Left cardiac atrium (tissue), 4 donors: ENCODE results near the gene SCYGR5. TPM values are rescaled to one million over a fixed set of nuclear protein-coding genes. Genes with fewer than 3 reads are reported as not detected.
"Not testable (repeated sequence)": the region's sequence is repeated elsewhere in the genome, so short reads cannot be mapped to it uniquely, and the experiment has no call there.

Source experiments
- ATAC-seq, 2 donors: fragments of 200-7000 bp; cut with Tn5 transposase; one replicate each; pipeline ENCODE4 v1.9.1; 2020; ENCODE audit warnings: mild to moderate bottlenecking in 2 of 2, moderate library complexity in 2 of 2
- DNase-seq: peaks from one replicate; pipeline ENCODE4 v3.0.0-alpha.2; 2020
- intact Hi-C, 2 donors: fragments of 100-400 bp; cut with DNase I; formaldehyde crosslinking; loops; one replicate each; pipeline versions ENCODE4 v1.14.1 to v1.15.1; 2022 to 2023
- long read RNA-seq: library from polyadenylated mRNA; unstranded; transcript quantifications from one replicate; pipeline ENCODE4 v2.0.0, GENCODE V29; 2021
- total RNA-seq, 2 donors: library from RNA; stranded (reverse); fragmentation: NEBNext Ultra II Directional; extraction: Animal tissue kit (Norgen Biotek cat#: 25700); gene quantifications; one replicate each; pipeline ENCODE4 v1.2.1, GENCODE V29; 2021
- donor health status: DM: no; HTN: yes; CAD: no.
- donor health status: DM: no; HTN: yes; CAD: no; lungs with severe emphysema.
- donor health status: DM: yes; HTN: yes; CAD: no.
- donor health status: Dilated cardiomyopathy.

SCYGR5 gene, protein sequence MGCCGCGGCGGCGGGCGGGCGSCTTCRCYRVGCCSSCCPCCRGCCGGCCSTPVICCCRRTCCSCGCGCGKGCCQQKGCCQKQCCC
- not detected for total RNA-seq
- long read RNA-seq = 0 reads

DNA sequence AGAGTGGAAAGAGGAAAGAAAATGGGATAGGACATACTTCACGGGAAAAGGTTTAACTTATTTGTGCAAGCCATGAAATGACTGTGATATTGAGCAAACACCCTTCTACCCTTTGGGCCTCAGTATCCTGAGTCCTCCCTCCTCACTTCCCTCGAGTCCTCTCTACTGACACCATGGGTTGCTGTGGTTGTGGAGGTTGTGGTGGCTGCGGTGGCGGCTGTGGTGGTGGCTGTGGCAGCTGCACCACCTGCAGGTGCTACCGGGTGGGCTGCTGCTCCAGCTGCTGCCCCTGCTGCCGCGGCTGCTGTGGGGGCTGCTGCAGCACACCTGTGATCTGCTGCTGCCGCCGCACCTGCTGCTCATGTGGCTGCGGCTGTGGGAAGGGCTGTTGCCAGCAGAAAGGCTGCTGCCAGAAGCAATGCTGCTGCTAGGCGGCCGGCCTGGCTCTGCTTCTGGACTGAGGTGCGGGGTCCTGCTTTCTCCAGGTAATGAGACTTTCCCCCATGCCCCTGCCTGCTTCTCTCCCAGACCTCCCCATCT lies at the start of gene SCYGR5:
SCYGR5 (plus strand) TSS at position 174 of the 540 bp plus-strand sequence; CDS start at position 174, 0 bp downstream.
- intact Hi-C loops, ATAC-seq, DNase-seq: not testable (repeated sequence)

DNA sequence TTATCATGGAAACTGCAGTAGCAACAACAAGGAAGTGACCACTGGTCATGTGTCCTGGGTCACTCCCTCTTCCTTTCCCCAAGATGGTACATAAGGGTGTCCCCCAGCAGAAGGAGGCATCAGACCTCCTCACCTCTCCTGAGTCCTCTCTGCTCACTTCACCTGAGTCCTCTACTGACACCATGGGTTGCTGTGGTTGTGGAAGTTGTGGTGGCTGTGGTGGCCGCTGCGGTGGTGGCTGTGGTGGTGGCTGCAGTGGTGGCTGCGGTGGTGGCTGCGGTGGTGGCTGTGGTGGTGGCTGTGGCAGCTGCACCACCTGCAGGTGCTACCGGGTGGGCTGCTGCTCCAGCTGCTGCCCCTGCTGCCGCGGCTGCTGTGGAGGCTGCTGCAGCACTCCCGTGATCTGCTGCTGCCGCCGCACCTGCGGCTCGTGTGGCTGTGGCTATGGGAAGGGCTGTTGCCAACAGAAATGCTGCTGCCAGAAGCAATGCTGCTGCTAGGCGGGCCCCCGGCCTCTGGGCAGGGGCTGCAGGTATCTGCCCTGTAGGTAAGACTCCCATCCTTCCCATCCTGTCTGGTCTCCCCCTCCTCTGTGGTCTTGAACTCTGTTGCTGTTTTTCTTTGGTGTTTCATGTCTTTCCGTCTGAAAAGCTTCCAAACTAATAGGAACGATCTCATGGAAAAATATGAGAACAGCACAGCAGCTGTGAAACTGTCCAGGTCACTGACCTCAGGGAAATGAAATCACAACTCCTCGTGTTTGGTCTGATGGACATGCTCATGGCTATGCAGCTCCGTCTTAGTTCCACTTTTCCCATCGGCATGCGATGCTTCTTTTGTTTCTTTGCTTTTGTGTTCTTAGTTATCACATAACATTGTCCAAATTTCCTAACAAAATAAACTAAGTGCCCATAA lies 49.0 kb upstream of the SCYGR5 start, which contains the start of gene SCYGR4:
SCYGR4 (plus strand) TSS at position 183 of the 915 bp plus-strand sequence; CDS start at position 183, 0 bp downstream.
- intact Hi-C loops = no loop called here
- no peak for DNase-seq
- ATAC-seq = no peak

DNA sequence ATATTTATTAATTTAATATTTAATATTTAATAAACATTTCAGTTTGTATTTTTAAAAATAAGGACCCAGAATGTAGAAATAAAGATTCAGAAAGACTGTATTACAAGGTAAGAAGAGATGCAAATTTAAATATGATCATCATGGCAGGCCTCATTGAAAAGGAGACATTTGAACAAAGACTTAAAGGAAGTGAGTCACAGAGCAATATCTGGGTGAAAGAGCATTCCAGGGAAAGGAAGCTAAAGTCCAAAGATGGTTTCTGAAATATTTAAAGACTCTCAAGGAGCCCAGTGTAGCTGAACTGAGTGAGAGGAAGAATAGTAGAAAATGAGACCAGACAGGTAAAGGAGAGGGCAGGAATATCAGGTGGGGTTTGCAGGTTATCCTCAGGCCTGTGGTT lies 43.4 kb upstream of the SCYGR5 start:
- intact Hi-C loops = no loop called here
- ATAC-seq (no peak), DNase-seq (no peak)

DNA sequence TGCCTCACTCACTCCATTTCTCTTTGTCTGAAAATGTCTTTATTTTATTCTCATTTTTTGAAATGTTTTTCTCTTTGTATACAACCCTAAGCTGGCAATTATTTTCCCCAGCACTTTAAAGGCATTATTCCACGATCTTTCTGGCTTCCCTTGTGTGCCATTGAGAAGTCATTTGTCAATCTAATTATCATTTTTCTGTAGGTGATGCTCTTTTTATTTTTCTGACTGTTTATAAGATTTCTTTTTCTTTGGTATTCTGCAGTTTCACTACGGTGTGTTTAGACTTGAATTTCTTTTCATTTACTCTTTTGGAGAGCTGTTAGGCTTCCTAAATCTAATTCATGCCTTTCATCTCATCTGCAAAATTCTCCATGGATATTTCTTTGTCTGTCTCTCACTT lies 41.2 kb upstream of the SCYGR5 start:
- no peak for DNase-seq
- no peak for ATAC-seq
- intact Hi-C loops = no loop called here

DNA sequence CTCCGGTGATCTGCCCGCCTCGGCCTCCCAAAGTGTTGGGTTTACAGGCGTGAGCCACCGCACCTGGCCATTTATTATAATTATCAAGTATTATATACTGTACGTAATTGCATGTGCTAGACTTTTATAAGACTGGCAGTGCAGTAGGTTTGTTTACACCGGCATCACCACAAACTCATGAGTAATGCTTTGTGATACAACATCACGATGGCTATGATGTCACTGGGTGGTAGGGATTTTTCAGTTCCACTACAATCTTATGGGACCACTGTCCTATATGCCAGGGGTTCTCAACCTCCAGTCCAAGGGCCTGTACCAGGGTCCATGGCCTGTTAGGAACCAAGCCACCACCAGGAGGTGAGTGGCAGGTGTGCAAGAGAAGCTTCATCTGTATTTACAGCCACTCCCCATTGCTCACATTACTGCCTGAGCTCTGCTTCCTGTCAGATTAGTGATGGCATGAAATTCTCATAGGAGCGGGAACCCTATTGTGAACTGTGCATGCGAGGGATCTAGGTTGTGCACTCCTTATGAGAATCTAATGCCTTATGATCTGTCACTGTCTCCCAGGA lies 39.9 kb upstream of the SCYGR5 start:
- intact Hi-C loops = no loop called here
- DNase-seq (no peak), ATAC-seq (no peak)

DNA sequence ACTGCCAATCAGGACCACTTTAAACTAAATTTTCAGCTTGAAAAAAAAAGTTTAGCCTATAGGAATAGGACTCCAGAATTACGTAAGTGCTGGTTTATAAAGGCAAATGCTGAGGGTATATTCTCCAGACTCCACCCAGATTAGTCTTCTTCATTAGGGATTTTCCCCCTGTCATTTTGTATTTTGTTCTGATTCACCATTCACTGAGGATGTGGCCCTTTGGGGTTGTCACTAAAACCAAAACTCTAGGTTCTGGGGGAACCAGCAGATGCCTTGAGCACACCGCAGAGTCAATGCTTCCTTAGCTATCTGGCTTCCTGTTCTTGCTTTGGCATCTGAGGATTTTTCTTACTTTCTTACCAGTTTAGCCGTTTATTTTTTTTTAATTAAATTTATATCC lies 38.8 kb upstream of the SCYGR5 start:
- DNase-seq = no peak
- no peak for ATAC-seq
- intact Hi-C loops = no loop called here

DNA sequence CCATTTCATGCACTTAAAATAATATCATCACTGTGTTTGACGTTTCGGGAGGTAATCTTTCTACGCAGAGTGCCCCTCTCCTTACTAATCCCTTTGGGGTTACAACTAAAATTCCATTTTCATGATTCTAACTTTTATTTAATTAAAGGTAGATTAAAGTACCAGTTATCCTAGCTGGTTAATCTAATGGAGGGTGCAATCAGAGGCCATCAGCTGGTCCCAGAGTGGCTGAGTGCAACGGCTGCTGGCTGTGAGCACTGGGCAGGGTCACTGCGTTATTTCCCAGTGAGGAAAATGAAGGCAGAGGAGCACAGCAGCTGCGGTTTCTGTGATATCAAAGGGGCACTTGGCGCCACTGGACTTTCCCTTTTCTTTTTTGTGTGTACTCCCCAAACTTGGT lies 37.2 kb upstream of the SCYGR5 start:
- intact Hi-C loops = no loop called here
- ATAC-seq = no peak
- no peak for DNase-seq

DNA sequence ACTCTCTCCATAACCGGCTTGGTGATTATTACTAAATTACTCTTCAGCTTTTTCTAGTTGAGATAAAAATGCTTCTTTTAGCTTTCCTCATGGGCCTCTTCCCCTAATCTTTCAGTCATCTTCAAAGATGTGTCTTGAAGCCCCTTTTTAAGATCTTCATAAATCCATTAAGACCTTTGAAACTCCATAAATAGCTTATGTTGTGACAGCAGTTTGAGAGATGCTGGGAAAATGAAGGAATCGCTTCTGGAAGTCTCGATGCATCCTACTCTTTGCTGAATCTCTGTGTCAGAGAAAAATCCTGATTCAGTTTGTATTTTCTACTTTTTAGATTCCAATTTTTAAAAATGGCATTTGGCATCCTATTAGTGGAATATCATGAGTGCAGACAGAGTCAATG lies 36.3 kb upstream of the SCYGR5 start:
- no peak for DNase-seq
- ATAC-seq = no peak
- intact Hi-C loops = no loop called here

DNA sequence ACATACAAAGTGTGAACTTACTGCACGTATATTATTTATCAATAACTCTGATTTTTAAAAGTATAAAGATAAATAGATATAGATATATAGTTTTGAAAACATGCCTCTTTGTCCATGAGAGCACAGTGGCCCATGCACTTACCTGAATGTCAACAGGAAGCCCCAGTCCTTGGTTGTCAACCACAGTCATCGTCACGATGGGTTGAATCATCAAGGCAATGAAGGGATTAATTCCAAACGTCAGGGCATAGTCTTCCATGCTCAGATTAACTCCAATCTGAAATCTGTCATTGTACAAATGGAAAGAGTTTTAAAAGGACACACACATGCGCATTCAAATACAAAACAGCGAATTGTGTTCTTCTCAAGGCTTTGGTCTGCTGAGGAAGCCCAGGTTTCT lies 33.8 kb upstream of the SCYGR5 start:
- DNase-seq (no peak), ATAC-seq (no peak)
- intact Hi-C loops = no loop called here

DNA sequence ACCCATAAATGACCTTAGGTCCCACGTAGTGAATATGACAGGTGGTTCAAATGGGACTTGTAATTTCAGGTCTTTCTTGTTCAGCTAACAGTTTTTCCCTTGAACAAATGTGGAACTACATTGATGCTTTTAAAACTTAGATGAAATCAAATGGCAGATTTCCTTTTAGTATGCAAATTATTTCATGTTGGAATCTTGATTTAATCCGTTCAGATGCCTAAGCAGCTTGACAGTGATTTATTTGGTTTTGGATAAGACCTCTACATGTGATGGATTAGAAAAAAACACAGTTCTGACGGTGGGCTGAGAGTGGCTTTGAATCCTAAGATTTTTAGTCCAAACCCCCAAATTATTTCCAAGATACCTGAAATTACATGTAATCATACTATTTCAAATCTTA lies 32.4 kb upstream of the SCYGR5 start:
- intact Hi-C loops = no loop called here
- DNase-seq (no peak), ATAC-seq (no peak)

DNA sequence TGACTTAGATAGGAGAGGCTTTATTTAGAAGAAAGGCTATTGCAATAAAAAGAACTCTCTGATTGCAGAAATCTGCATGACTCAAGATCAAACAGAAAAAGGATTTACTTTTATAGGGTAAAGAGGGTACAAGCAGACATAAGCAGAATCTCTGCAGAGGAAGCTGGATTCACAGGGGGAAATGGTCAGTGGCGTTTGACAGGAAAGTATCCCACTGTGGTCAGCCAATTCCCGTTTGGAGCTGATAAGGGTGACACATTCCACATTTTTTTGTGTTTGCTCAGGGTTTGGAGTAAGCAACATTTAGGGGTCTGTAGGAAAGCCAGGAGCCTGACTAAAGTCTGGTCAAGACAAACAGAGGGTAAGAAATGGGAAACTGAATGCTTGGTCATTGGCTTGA lies 23.9 kb upstream of the SCYGR5 start:
- peak in 1 of 2 donors; percentile 23 for ATAC-seq
- no peak for DNase-seq
- intact Hi-C loops = no loop called here

DNA sequence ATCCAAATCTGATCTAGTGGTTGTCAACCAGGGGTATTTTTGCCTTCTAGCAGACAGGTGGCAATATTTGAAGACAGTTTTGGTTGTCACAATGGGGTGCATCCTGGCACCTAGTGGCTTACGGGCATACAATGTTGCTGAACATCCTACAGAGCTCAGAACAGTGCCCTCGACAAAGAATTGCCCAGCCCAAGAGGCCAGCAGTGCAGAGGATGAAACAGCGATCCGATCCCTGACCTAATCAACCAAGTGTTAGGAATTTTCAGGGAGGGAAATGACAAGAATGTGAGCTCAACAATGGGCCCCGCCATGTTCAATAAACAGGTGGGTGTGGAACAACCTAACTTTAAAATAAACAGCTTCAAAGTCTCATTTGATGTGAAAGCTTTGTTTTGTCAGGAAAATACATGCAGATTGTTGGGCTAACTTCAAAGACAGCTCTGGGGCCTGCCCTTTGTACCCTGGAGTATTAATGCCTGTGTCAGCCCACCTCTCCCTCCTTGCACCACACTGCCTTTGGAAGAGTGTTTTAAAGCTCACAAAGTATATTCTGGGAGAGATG lies 22.5 kb upstream of the SCYGR5 start:
- no peak for DNase-seq
- intact Hi-C loops = no loop called here
- no peak for ATAC-seq

DNA sequence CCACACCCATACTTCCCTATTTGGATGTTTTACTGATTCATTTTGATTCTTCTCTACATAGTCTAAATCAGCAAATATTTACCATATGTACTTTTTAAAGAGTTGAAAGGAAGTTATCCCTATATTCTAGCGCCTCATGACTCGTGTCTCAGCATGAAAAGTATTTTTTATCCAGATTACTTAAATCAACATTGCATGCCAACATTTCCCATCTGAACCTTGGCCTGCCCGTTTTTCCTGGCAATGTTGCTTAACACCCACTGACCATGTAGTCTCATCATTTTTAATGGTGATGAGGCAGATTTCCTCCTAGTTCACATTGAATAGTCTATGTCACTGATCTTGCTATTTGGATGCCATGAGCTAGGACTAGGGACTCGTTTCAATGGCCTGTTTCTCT lies 13.2 kb upstream of the SCYGR5 start:
- DNase-seq = no peak
- peak in 1 of 2 donors; percentile 45 for ATAC-seq
- intact Hi-C loops = no loop called here

DNA sequence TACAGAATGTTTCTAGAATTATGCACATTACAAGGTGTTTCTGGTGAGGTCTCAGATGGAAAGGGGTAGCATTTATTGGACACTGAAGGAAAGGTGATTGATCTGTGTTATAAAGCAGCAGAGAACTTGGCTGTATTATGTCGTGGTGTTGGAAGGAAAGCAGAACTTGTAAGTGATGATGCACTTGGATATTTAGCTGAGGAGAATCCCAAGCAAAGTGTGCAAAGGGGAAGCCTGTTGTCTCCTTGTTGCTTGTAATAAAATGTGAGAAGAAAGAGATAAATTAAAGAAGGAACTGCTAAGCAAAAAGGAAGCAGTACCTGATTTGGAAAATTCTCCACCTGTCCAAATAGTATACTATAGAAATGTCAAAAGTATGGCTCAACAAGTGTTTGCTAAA lies 12.2 kb upstream of the SCYGR5 start:
- intact Hi-C loops = no loop called here
- DNase-seq = no peak
- no peak for ATAC-seq

DNA sequence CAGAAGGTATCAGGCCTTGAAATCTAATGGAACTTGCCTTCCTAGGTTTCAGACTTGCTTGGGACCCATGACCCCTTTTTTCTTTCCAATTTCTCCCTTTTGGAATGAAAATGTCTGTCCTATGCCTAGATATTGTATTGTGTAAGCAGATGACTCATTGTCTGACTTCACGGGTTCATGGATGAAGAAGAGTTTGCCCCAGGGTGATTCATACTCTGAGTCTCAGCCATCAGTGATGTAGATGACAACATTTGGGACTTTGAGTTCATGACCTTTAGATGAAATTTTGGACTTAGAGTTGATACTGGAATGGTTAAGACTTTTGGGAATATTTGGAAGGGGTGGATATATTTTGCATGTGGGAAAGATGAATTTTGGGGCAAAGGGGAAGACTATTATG lies 11.2 kb upstream of the SCYGR5 start:
- DNase-seq (no peak), ATAC-seq (peak in 1 of 2 donors; percentile 89)
- intact Hi-C loops = no loop called here

DNA sequence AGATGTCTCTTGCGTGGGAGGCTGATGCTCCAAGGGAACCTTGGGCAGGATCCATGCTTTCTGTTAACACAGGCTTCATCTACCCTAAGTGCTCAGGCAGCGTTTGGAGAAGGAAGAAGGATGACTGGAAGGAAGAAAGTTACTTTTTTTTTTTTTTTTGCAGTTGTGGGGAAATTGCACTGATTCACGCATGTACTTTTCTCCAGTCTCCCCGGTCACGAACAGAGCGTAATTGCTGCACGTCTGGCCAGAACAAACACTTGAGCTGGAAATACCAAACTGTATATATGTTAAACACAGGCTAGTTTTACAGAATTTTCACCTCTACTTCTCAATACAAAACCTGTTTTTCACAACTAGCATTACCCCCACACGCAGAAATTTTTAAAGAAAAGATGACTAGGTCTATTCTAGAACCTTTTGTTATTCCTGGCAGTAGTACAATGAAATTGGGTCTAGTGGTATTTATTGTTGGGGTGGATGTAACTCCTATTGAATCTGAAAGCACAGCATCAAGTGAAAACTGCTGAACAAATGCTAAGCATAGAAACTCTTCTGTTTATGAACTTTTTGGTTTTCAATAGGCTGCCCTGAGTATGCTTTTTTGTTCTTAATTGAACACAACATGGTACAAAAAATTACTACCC lies 9.3 kb upstream of the SCYGR5 start:
- intact Hi-C loops = no loop called here
- ATAC-seq (no peak), DNase-seq (no peak)

DNA sequence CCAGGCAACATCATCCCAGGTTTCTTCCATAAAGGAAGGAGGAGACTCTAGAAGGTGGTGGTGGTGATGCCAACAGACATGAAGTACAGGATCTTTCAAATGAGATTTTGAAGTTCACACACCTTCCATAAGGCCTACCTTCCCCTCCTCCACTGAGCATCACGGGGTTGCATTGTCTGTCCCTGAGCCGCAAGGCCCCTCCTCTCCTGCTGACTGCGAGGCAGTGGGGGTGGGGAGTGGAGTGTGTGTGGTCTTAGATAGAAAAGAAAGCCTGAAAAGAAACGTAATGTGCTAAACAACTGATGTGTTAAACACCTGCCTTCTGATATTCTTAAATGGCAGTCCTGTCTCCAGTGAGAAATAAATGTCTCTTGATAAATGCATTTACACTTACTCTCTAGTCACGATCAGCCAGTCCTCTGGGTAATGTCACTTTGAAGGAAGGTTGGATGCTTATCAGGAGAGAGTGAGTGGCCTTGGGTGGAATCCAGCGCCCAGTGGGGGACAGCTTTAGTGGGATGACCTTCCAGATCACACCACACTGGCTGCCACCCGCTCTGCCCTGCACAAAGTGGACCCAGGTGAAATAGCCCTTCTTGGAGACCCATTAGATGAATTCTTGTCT lies 5.5 kb upstream of the SCYGR5 start:
- peak; percentile 44 to 54 for ATAC-seq
- no peak for DNase-seq
- intact Hi-C loops = loop anchor here in 1 of 2 donors (5.0 kb wide), 1 partner anchor 106 kb away; no protein-coding TSS in a partner anchor

DNA sequence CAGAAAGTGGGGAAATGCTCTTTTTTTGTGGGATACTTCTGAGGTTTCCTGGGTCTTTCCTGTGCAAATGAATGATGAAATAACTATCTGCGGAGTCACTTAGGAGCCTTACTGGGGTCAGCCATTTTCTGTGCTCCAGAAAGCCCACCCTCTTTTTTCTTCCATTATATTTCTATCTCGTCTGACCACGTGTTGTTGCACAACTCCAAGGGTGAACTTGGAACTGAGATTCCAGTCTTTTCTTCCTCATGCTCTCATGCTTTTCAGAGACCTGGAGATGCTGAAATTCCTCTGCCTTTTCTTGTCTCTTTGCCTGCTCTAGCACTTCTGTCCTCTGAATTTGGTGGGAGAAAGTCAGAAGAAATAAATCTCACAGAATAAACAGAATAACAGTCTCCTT lies 4.8 kb upstream of the SCYGR5 start:
- DNase-seq = no peak
- ATAC-seq = no peak
- intact Hi-C loops = loop anchor here in 1 of 2 donors (5.0 kb wide), 1 partner anchor 105 kb away; no protein-coding TSS in a partner anchor
